Fibroblast of pulmonary artery (primary cell): Measurements from ENCODE around the gene TLCD3B.
A peak's percentile ranks its signal among the peaks of the same experiment; 100 is the strongest.
"Not testable (repeated sequence)": the region's sequence is repeated elsewhere in the genome, so short reads cannot be mapped to it uniquely, and the experiment has no call there.

Experiments
- DNase-seq: peaks from one replicate; pipeline ENCODE4 v3.0.0-alpha.2; 2010; ENCODE audit warnings: low read depth
- H3K4me3 ChIP-seq: replicated peaks from 2 replicates; pipeline ENCODE4 v1.5.1; 2011; ENCODE audit warnings: low read depth, mild to moderate bottlenecking, control low read depth, low read length, moderate library complexity
- CTCF ChIP-seq: IDR thresholded peaks from 2 replicates; pipeline ENCODE4 v1.5.1; 2011; ENCODE audit warnings: mild to moderate bottlenecking, control low read depth, low read length, inconsistent platforms; ENCODE audit errors: missing control alignments

The TLCD3B gene

DNA sequence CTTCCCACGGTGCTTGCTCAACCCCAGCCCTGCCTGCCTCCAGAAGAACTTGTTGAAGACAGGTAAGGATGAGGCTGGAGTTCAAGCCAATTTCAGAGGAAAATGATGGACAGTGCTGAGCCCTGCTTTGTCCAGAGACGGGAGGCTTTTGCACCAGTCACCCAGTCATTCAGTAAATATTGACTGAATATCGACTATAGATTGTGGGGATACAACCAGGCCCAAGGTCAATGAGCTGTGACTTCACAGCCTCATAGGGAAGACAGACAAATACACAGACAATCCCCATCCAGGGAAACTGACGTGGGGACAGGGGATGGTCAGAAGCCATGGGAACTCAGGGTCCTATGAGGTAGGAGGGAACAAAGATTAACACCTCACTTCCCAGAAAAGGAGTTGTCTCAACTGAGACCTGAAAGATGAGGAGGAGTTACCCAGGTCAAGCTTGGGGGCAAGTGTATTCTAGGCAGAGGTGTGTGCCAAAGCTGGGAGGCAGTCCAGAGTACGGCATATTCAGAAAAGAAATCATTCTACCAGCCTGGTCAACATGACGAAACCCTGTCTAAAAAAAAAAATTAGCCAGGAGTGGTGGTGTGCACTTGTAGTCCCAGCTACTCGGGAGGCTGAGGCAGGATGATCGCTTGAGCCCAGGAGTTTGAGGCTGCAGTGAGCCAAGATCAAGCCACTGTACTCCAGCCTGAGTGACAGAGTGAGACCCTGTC, 14.4 kb downstream of the TLCD3B start:
- DNase-seq: no peak
- no peak for TF ChIP-seq CTCF
- no peak overlapping the region for H3K4me3 ChIP-seq

GRCh38 chr16:30015450-30015849, 15.6 kb downstream of the TLCD3B start:
- H3K4me3 ChIP-seq, DNase-seq: not testable (repeated sequence)

DNA sequence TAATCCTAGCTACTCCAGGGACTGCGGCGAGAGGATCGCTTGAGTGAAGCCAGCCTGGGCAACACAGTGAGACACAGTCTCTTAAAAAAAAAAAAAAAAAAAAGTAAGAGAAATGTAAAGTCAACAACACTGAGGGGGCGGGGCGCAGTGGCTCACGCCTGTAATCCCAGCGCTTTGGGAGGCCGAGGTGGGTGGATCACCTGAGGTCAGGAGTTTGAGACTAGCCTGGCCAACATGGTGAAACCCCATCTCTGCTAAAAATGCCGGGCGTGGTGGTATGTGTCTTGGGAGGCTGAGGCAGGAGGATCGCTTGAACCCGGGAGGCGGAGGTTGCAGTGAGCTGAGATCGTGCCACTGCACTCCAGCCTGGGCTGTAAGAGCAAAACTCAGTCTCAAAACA, 18.5 kb downstream of the TLCD3B start:
- not testable (repeated sequence) for H3K4me3 ChIP-seq, DNase-seq

DNA sequence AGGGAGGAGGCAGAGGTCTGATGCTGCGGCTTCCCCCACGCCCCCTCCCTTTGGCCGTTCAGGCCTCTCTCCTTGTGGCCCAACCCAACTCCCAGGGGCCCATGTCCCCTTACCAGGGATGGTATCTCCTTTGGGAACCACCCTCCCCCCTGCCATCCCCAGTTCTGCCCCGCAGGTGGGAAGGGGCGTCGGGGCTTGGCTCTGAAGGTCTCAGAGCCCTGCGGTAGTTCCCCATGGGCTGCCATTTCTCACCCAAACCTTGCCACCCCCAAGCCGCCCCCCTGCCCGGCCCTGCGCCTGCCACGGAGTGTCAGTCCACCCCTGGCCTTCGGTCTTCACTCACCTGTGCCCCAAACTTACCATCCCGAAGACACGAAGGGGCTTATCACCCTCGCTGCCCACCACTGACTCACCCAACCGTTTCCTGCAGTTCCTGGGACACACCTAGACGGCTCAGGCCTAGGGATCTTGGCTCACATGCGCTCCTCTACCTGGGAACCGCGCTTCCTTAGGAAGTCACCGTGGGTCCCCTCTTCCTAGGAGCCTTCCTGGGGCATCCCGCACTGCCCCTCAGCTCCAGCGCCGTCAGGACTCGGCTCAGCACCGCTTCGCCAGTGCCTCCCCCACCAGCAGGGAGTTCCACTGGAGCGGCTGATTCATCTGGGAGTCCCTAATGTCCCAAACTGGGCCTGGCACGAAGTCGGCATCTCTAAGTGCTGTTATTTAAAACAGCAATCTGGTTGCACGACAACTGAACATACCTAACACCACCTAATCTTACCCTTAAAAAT, 19.2 kb downstream of the TLCD3B start:
- no peak overlapping the region for H3K4me3 ChIP-seq

DNA sequence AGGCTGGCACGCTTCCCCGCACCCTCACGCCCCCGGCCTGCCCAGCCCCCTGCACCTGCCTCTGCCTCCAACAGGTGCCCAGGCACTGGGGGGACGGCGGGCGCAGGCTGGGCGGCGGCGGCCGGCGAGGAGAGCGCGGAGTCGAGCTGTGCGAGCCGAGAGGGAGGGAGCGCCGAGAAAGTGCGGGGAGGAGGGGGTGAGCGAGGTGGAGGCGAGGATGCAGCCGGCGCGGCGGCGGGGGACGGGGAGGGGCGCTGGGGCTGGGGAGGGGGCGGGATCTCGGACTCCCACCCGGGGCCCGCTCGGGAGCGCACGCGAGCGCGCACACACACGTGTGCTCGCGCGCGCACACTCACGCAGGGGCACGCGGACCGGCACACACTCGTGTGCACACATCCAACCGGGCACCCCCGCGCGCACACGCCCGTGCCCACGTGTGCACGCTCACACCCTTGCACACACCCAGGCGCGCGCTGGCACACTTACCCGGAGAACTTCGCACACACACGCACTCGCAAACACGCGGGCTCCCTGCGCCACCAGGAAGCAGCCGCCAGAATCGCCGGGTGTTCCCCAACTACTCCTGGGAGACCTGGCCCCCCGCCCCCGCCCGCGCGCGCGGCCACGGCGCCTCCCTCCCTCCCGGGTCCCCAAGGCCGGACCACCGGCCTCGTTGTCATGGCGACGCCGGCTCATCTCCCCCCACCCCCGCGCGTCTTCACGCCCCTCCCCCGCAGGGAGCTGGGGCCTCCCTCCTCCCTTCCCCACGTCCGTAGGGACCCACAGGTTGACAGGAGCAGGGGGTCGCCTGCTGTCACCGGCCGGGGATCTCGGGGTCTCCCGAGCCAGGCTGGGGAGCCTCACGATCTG, 20.0 kb downstream of the TLCD3B start, which contains the start of gene DOC2A:
TSS of gene DOC2A (minus strand) at position 184 of the 870 bp plus-strand sequence. CDS start 805 bp downstream, outside the sequence.
- TF ChIP-seq CTCF: no peak
- DNase-seq: no peak
- peak within 1 kb of the TSS; percentile 37 for H3K4me3 ChIP-seq

More for the DNA sequence above, 19.2 kb downstream of the TLCD3B start:
- DNase-seq: no peak
- TF ChIP-seq CTCF: no peak

GRCh38 chr16:30009990-30010843, 20.9 kb downstream of the TLCD3B start:
- no peak for TF ChIP-seq CTCF
- DNase-seq: no peak
- no peak overlapping the region for H3K4me3 ChIP-seq

GRCh38 chr16:30009085-30009862, 21.8 kb downstream of the TLCD3B start:
- H3K4me3 ChIP-seq: no peak overlapping the region
- TF ChIP-seq CTCF: no peak
- DNase-seq: no peak
